ENCODE measurements around the gene ZNF503. TPM values are rescaled to one million over a fixed set of nuclear protein-coding genes. Genes with fewer than 3 reads are reported as not detected.

Gene ZNF503
- 5.6 TPM for total RNA-seq

GRCh38 chr10:75401569-75402485 lies at the start of gene ZNF503:
Gene ZNF503 (minus strand): TSS chr10:75401764. CDS start chr10:75401419, 345 bp downstream.
- peak; percentile 96 for DNase-seq

- DNase-seq, result no peak
Measured at GRCh38 chr10:75450644-75451640, 49.4 kb upstream of the ZNF503 start.

- DNase-seq, result no peak
Measured at GRCh38 chr10:75450075-75450445, 48.5 kb upstream of the ZNF503 start.

- DNase-seq, result no peak
Measured at GRCh38 chr10:75449382-75450074, 48.0 kb upstream of the ZNF503 start.

GRCh38 chr10:75448166-75448565 lies 46.6 kb upstream of the ZNF503 start:
- DNase-seq, result no peak

- no peak for DNase-seq
Measured at GRCh38 chr10:75446508-75446907, 44.9 kb upstream of the ZNF503 start.

GRCh38 chr10:75444781-75445386 lies 43.3 kb upstream of the ZNF503 start:
- DNase-seq, result no peak

- DNase-seq, result no peak
Measured at GRCh38 chr10:75443362-75443761, 41.8 kb upstream of the ZNF503 start.

- no peak for DNase-seq
Measured at GRCh38 chr10:75441682-75442081, 40.1 kb upstream of the ZNF503 start.

- DNase-seq, result no peak
Measured at GRCh38 chr10:75441196-75441595, 39.6 kb upstream of the ZNF503 start.

GRCh38 chr10:75440271-75440793 lies 38.8 kb upstream of the ZNF503 start:
- DNase-seq, result no peak

GRCh38 chr10:75439811-75440210 lies 38.2 kb upstream of the ZNF503 start:
- DNase-seq, result no peak

- no peak for DNase-seq
Measured at GRCh38 chr10:75438275-75438674, 36.7 kb upstream of the ZNF503 start.

GRCh38 chr10:75437693-75438092 lies 36.1 kb upstream of the ZNF503 start:
- DNase-seq, result no peak

- DNase-seq, result no peak
Measured at GRCh38 chr10:75436896-75437295, 35.3 kb upstream of the ZNF503 start.

GRCh38 chr10:75435291-75435690 lies 33.7 kb upstream of the ZNF503 start:
- DNase-seq, result no peak

GRCh38 chr10:75434291-75434690 lies 32.7 kb upstream of the ZNF503 start:
- no peak for DNase-seq

GRCh38 chr10:75433216-75433615 lies 31.7 kb upstream of the ZNF503 start:
- DNase-seq, result no peak

- DNase-seq, result no peak
Measured at GRCh38 chr10:75432763-75433162, 31.2 kb upstream of the ZNF503 start.

GRCh38 chr10:75432176-75432575 lies 30.6 kb upstream of the ZNF503 start:
- DNase-seq, result no peak

Measured in skin of body (tissue), 2 donors.